ENCODE data around the gene SCIMP. TPM values are rescaled to one million over a fixed set of nuclear protein-coding genes. Genes with fewer than 3 reads are reported as not detected.

Gene SCIMP
- polyA plus RNA-seq, 2 of the 4 experiments (the other 2 are of a cell fraction) = not detected

GRCh38 chr17:5183410-5183793 is 51.3 kb downstream of the SCIMP start:
- ATAC-seq (no peak), FAIRE-seq (no peak), DNase-seq (ENCODE audit: low read depth in 1 of 2, low spot score in 1 of 2) (no peak)
- no peaks in the 10 kb centered on the region for H3K4me1 ChIP-seq
- ChIA-PET CTCF (interaction anchor here (0.6 to 3.4 kb wide), 3 partner anchors 8 to 58 kb away, joined by 3 to 20 read pairs (median 4); partner anchors contain the start of gene ZNF594), POLR2A (no interaction called here)
- H3K4me3 ChIP-seq = no peak overlapping the region
- TF ChIP-seq CHD2 (IDR thresholded peaks at IDR 0.05; ENCODE audit: low read length, partially characterized antibody) = no peak
- no peak for TF ChIP-seq SREBF2 (IDR thresholded peaks at IDR 0.05)
- no peak for TF ChIP-seq CEBPB (IDR thresholded peaks at IDR 0.05)
- TF ChIP-seq RAD21 (conservative IDR thresholded peaks at IDR 0.05 in 1 of 2, IDR thresholded peaks at IDR 0.05 in 1 of 2) = no peak
- TF ChIP-seq CBX8 (IDR thresholded peaks at IDR 0.05) = no peak
- TF ChIP-seq ESRRA (IDR thresholded peaks at IDR 0.05; ENCODE audit: borderline replicate concordance, low read length) = no peak
- no peak for TF ChIP-seq JUNB (IDR thresholded peaks at IDR 0.05)
- TF ChIP-seq HOXB5 (CRISPR knock-in tag; IDR thresholded peaks at IDR 0.05) = no peak
- TF ChIP-seq RARB (CRISPR knock-in tag; IDR thresholded peaks at IDR 0.05) = no peak
- H3K27ac ChIP-seq = no peak overlapping the region
- H3K9me3 ChIP-seq = peaks cover 100% of the 10 kb centered on the region
- no peak overlapping the region for H3K4me2 ChIP-seq

- ATAC-seq (no peak), FAIRE-seq (no peak)
- POLR2A ChIA-PET = interaction anchor here (1.4 kb wide), 1 partner anchor 9 kb away, joined by 5 read pairs; the partner anchor contains the start of gene ZNF594
These were observed 51.9 kb downstream of the SCIMP start for GRCh38 chr17:5182597-5183409.

More at GRCh38 chr17:5182597-5183409, 51.9 kb downstream of the SCIMP start:
- Histone ChIP-seq H3K4me3 (no peak overlapping the region), H3K4me2 (no peak overlapping the region), H3K27ac (no peak overlapping the region), H3K4me1 (no peaks in the 10 kb centered on the region), H3K9me3 (peaks cover 100% of the 10 kb centered on the region)
- DNase-seq (ENCODE audit: low read depth in 1 of 2, low spot score in 1 of 2) = no peak
- CTCF ChIA-PET = interaction anchor here (0.6 to 3.4 kb wide), 3 partner anchors 8 to 57 kb away, joined by 3 to 20 read pairs (median 4); partner anchors contain the start of gene ZNF594
- WGBS (ENCODE audit: missing lambda C conversion rate) = 83% methylated on average over 6 of the region's 6 CpGs
- TF ChIP-seq CEBPB (IDR thresholded peaks at IDR 0.05) = no peak
- no peak for TF ChIP-seq SMC3 (IDR thresholded peaks at IDR 0.05)
- no peak for TF ChIP-seq RFX5 (IDR thresholded peaks at IDR 0.05)
- no peak for TF ChIP-seq MAX (IDR thresholded peaks at IDR 0.05)
- no peak for TF ChIP-seq SREBF2 (IDR thresholded peaks at IDR 0.05)
- peak; percentile 23; the same call in 1 of the 2 replicates for TF ChIP-seq KDM1A (IDR thresholded peaks at IDR 0.05; ENCODE audit: low read depth)
- TF ChIP-seq ELK1 (IDR thresholded peaks at IDR 0.05; ENCODE audit: low read depth, low read length) = no peak
- TF ChIP-seq MAFK (IDR thresholded peaks at IDR 0.05; ENCODE audit: partially characterized antibody) = no peak
- TF ChIP-seq GATA3 (IDR thresholded peaks at IDR 0.05; ENCODE audit: borderline replicate concordance) = no peak
- TF ChIP-seq BHLHE40 (IDR thresholded peaks at IDR 0.05; ENCODE audit: low read depth, low read length) = no peak
- 0 out of 2 replicates have a peak, but pooled peaks have one; percentile 8 for TF ChIP-seq REST (IDR thresholded peaks at IDR 0.05)

Data from A549 (cell line).